Ramos (cell line): Measurements from ENCODE around the gene STPG1.

Experiments
- in situ Hi-C: fragments of 300-500 bp; cut with MboI; formaldehyde crosslinking; loops from one replicate; pipeline ENCODE4 v1.14.3; 2022; ENCODE audit warnings: low sequenced_read_pairs; ENCODE audit not compliant: unreplicated experiment

STPG1 gene

DNA sequence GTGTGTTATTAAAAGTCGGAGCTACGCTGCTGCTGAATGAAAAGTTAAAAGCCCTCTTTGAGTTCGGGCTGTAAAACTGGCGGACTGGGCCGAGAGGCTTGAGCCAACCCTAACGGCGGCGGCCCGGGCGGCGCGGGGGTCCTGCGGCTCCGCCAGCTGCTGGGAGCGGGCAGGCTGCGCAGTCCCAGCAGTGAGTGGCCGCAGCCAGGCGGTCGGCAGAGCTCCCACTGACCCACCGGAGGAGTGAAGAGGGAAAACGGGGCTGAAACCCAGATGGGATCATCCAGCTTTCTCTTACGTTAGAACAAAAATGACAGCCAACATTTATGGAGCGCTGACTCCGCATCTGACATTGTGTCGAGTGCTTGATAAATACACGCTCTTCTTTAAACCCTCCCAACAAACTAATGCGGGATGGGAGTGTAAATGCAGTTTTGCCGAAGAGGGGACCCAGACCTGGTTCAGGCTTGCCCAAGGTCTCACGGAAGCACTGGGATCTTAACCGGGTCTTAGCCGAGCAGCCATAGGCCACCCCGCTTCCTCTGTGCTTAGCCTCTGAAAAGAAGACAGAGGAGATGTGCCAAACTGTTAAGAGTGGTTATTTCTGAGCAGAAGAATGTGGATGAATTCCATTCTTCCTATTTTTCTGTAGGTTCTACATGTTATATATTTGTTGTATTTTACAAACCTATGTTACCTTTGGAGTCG, 91.0 kb downstream of the STPG1 start:
- in situ Hi-C loops: no loop called here

DNA sequence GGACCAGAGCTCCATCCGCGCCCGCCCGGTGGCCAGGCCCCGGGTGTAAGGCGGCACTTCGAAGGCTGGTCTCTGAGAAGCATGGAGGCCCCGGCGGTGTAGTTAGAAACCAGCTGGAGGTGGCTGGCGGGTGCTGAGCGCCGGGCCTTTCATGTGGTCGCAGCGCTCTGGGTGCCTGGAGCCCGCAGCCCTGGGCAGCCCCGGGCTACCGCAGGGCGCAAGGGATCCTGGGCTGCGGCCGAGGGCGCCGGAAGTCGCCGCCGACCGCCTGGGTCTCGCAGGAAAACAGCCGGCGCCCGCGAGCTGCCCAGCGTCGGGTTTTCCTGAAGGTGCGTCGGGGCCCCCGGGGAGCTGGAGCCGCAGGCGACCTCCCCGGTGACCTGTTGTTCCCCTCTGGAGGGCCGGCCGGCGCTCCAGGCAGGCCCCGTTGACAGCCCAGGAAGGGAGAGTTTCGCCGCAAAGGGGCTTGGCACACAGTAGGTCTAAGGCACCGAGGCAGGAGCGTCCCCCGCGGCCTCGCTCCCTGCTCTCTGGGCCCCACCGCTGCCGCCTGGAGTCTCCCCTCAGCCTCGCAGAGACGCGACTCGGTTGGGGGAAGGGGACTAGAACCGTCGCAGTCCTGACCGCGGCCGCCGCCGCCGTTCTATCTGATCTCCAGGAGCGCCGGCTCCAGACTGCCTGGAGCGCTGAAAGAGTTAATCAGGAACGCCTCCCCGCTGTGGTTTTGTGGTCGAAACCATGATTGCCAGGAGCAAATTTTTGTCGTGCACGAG, 91.7 kb downstream of the STPG1 start:
- in situ Hi-C loops: no loop called here

DNA sequence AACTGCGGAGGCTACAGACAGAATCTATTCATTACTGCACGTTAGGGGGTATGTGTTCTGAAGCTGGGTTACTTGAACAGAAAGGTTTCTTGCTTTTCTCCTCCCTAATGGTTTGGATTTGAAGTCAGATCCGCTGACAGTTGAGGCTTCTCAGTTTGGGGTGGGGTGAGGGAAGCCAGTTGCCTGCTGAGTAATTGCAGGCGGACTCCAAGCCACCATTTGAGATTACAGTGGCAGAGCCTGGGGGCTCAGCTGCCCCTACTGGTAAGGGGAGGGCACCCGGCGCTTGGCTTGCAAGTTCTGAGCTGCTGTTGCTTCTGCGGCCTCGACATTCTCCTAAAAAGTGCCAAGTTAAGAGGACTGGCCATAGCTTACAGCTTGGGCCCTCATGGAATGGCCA, 92.5 kb downstream of the STPG1 start:
- in situ Hi-C loops: no loop called here

DNA sequence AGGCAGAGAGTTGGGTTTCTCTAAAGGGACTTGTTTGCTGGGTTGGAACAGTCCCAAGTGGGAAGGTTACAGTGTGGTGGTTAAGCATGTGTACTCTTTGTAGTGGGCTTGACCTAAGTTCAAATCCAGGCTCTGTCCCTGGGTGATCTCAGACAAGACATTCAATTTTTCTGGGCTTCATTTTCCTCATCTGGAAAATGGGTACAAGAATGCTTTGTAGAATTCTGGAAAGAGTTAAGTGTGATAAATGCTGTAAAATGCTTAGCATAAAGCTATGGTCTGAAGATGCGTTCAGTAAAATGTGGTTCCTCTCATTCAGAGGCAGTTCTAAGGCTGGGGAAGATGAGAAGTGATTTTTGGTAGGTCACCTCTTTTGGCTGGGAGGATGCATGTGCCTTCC, 93.6 kb downstream of the STPG1 start:
- in situ Hi-C loops: no loop called here

DNA sequence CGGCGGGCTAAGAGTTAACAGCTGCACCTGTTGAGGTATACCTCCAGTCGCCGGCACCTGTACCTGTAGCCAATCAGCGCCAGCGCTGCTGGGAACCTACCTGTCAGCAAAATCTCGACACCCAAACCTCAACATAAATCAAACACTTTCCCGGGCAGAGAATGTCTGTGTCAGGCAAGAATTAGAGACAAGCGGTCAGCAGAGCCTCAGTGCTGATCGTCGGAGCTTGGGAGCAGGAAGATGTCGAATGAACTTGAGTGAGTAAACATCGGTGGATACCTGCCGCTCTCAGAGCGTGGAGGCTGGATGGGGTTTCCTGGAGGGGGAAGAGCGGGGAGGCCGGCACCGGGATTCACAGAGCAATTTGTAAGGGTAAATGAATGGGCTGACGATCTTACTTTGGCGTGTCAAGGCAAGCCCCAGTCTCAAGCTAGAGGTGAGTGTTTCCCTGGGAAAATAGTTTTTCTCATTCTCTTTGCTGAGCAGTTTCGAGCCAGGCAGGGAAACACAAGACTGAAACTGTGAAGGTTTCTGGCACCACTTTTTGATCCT, 94.2 kb downstream of the STPG1 start, which contains the start of gene GRHL3:
TSS of gene GRHL3 (plus strand) at position 46 of the 552 bp plus-strand sequence. CDS start at position 241, 195 bp downstream.
- in situ Hi-C loops: no loop called here

DNA sequence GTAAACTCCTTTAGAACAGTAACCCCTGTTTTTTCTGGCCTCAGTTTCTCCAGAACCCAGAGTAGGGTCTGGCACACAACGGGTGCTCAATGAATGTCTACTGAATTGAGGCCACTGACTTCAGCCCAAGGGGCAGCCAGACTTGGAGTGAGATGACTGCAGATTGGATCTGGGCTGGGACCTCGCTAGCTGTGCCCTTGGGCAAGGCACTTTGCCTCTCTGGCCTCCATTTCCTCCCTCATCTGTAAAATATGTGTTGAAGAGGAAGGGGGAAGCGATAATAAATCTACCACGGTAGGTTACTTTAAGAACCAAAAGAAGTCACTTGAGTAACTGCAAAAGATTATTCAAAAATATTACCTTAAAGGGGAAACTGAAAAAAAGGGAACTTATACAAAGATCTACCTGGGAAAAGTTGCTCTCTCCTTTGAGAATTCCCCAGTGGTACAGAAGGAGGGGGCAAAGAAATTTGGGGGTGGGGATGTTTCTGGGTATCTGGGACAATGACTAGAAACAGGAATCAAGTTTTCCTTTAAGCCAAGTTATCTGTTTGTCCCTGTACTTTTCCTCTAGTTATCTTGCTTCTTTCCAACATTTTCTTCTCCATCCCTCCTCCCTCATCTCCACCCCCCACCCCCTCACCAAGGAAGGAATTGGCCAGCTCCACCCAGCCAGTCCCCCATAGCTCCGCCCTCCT, 94.8 kb downstream of the STPG1 start:
- in situ Hi-C loops: no loop called here

DNA sequence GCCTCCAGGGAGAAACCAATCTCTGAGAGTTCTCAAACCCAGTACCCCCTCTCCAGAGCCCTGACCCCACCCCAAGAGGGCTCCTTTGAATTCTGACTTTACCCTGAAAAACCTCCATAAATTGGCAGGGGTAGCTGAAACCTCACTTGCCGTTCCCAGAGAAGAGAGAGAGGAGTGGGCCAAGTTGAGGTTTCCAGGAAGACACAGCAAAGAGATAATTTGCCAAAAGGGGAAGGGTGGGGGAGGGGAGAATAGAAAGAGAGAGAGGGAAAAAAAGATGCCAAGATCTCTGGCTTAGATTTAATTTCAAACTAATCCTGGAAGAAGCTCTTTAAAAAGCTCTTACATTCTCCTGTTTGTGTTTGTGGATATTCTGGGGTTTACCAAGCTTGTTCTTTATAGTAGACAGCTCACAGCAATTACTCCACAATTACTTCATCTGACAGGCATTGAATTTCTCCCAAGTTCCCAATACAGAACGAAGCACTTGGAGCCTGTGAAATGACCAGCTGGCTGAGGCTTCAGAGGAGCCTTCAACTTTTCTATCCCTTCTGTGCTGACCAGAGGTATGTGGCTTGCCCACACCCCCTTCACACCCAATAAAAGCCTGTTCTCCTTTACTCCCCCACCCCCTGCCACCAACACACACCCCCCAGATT, 95.5 kb downstream of the STPG1 start:
- in situ Hi-C loops: no loop called here

DNA sequence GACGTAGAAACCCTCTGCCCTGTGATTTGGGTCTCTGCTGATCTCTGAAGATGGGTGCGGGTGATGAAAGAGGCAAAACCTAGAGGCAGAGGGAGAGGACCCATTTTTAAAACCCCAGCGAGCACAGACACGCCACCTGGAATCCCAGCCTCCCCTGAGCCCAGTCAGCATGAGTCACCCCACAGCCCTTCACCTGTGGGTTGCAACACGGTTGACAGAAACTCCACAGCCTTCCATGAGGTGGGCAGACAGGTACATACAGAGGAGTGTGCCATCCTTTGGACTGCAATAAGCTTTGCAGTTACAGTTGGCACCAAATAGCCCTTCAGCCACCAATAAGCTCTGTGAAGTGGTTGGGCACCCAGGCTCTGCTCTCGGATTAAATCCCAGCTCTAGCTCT, 96.5 kb downstream of the STPG1 start:
- in situ Hi-C loops: no loop called here

DNA sequence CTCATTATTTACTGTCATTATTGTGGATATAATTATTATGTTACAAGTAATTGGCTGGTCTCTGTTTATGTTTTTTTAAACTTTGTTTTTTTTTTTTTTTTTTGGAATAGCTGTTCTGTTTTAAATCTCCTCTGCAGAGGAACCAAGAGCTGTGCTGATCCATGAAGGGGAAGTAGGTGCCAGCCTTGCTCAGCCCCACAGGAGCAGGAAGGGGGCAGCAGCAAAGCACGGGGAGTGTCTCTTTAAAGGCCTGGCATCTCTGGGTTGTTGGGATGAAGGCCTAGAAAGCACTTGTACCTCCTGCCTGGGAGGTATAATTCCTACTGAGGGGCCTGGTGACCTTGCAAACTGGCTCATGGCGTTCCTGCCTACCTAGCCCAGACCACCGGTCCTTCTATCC, 96.9 kb downstream of the STPG1 start:
- in situ Hi-C loops: no loop called here

DNA sequence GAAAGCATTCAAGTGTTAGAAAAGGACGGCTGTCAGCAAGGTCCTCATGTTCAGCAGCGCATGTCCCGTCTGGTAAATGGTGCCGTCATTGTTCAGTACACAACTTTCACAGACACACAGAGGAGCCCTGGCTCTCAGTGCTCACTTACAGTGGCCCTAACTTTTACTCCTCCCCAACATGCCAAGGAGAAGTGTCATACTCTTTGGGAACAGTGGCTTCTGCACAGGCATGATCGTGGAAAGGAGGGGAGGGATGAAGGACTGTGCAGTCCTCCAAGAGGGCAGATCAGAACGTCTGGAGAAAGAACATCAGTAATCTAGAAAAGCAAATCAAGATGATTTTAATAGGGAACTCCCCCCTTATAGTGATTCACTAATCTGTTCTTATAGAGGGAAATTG, 98.2 kb downstream of the STPG1 start:
- in situ Hi-C loops: no loop called here

DNA sequence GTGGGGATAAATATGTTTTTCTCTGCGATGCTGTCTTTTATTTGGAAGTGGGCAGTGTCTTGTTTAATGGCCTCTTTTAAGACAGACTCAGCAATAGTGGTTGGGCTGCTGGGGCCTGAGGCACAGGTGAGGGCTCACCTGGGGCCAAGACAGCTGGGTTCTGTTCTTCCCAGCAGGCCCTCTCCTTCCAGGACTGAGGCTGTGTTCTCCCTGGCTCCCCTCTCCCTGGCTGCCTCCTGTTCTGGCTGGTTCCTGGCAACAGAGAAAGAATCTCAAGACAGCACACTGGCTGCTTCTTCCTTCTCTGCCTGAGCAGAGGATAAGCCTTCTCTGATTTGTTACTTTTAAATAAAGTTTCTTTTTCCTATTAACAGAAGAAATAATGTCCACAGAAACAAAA, 101.8 kb downstream of the STPG1 start:
- in situ Hi-C loops: no loop called here

DNA sequence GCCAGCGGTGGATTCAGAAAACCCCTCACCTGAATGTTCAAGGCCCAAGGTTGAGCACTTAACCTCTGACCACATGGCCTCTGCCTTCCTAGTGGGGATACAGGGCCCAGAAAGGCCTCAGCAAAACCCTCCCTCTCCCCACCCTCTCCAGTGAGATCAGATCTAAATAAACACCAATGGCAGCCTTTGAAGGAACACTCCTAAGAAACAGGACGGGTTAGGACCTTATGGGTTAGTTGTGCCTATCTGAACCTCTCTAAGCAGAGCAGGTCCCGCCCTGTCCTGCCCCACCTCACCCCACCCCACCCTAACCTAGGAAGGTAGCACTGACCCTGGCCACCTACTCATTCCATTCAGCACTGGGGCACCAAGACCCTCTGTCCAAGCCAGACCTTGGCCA, 102.3 kb downstream of the STPG1 start:
- in situ Hi-C loops: no loop called here

DNA sequence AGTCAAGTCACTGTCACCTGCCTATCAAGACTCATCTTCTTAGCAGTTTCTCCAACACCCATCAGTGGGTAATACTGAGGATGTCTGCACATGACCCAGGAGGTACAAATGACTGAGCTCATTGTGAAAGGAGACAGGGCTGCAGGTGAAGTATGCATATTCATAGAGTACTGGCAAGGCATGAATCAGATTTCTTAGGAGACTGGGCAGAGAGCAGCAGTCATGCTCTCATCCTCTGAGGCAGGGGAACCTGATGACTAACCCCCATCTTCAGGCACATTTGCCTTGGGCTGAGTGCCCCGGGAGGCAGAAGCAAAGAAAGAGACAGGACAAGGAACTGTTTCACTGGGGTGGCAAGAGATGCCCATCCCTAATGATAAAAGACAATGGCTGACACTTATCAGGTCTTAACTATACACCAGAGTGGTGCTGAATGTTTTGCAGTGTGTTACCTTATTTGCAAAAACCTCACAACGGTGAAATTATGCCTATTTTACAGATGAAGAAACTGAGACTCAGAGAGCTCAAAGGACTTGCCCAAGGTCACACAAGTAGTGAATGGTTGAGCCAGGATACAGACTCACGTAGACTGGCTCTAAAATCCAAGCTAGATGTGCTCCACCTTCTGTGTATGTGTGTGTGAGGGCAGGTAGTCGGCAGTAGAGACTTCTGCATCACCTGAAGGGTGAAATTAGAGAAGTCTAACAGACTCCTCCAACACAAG, 103.7 kb downstream of the STPG1 start:
- in situ Hi-C loops: no loop called here

DNA sequence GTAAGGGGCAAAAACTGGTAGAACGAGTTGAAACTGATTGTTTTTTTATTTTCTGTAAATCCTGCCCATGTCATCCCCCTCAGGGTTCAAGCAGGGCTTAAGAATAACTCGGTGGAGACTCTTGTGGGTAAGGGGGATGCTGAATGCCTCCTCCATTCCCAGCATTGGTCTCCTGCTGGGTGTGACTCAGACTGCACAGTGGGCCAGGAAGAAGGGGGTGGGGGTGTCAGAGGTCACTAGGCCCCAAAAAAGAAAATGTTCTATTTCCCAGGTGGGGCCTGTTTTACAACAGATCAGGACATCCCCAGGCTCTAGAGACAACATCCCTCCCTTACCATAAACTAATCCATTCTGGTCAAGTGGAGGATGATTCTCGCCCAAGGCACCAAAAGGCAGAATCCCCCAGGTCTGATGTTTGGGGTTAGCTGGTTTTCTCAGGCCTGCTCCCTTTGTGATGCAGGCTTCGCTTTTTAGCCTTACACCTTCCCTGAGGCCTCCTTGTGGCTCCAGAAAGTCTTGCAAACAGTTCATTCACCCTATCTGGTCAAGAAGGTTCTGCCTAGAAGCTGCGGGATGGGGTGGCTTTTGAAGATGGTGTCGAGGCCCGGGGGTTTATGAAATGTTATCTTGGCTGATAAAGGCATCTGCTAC, 105.1 kb downstream of the STPG1 start:
- in situ Hi-C loops: no loop called here
